ENCODE measurements around the gene RGS17.
"Not testable (repeated sequence)": the region's sequence is repeated elsewhere in the genome, so short reads cannot be mapped to it uniquely, and the experiment has no call there.

The RGS17 gene

DNA sequence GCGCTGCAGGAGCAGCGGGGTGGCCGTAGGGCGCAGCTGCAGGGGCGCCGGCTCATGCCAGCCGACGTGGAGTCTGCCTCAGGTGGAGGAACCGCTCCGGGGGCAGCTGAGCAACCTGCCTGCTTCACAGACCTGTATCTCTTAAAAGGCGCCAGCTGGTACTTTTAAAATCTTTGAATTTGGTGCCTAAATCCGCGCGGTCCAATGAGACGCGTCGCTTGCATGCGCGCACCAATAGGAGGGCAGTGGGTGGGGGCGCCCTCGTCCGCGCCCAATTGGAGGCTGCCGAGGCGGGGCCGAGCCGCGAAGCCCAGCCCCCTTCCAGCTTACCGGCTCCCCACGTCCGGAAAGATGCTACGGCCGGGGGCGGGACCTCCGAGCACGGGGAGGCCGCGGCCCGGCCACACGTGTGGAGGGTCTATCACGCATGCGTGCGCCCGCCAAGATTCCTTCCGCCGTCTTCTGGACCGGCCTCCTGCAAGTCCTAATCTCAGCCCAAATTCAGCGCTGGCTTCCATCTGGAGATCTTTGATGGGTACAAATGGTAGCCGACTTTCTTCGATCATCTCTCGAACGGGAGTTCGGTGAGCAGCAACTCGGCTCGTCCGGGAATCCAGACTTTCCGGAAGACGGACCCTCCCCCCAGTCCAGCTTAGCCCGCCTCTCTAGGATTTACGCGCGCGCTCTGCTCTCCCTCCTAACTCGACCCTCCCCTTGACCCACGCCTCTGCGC, 148.0 kb downstream of the RGS17 start, which contains the start of gene FBXO5:
Gene FBXO5, minus strand, starts transcription at position 138 of the 733 bp plus-strand sequence. Its CDS starts 82 bp downstream, at position 56.
- DNase-seq: peak; percentile 97 to 99 (median 99)

DNA sequence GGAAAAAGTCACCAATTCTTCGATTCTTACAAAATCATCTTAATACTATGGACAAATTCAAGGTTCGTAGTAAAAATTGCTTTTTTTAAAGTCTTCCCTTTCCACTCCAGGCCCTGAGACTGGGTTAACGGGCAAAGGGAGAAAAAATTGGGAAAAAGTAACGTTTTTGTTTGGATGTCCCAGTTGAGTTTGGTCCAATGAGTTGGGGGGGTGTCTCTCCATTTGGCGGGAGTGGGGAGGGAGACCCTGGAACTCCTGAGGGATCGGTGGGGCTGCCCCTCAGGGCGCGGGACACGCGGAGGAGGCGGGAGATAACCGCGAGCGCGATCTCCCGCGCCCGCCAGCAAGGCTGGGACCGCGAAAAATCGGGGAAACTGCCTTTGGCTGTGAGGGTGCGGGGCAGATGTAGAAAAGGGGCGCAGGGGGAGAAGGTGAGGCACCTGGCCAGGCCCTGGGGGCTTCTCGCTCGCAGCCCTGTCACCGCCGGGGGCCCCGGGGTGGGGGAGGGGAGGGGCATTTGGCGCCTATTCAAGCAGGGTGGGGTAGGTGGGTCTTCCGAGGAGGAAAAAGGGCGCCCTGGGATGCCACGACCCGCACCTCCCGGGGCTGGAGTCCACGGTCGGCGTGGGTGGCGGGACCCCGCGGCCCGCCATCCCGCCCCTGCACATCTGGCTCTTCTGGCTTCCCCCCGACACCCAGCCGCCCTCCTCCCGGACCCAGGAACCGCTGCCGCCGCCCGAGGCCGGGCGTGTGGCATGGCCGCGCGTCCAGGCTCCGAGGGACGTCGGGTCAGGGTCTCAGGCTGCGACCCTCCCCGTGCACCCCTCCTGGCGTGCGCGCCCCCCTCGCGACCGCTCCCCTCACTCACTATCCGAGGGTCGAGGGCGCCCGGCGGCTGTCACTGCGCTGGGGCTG, 148.8 kb downstream of the RGS17 start:
- DNase-seq: peak in 2 of 3 experiments; percentile 77 to 78

- peak in 1 of 3 experiments; percentile 43 for DNase-seq
Observed at GRCh38 chr6:152981219-152981618, 149.9 kb downstream of the RGS17 start.

- DNase-seq: peak in 1 of 3 experiments; percentile 30
Observed at GRCh38 chr6:152980656-152981055, 150.4 kb downstream of the RGS17 start.

DNA sequence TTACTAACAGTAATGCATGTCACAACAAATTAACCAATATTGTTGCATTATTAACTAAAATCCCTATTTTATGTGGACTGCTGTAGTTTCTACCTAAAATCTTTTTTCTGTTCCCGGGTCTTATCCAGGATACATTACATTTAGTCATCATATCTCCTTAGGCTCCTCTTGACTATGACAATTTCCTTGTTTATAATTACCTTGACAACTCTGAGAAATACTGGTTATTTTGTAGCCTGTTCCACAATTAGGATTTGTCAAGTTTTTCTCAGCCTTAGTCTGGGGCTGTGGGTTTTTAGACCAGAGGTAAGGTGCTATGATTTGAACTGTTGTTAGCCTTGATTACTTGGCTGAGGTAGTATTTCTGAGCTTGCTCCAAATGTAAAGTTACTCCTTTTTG, 152.0 kb downstream of the RGS17 start:
- DNase-seq: no peak

DNA sequence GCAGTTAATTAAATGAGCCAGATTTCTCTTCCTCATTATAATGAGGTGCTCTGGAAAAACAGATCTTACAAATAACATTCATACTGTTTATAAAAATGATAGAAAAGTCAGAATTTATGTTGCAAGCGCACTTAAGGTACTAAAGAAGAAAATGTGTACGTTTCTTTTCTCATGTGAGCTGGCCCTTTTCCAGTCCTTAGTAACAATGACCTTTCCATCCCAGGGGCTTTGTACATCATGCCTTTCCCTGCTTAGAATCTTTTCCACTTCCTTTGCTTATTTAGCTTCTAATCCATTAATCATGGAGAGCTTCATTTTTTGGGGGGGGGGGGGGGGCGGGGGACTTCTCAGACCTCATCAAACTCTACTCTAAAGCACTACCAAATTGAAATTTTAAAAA, 153.0 kb downstream of the RGS17 start:
- no peak for DNase-seq

DNA sequence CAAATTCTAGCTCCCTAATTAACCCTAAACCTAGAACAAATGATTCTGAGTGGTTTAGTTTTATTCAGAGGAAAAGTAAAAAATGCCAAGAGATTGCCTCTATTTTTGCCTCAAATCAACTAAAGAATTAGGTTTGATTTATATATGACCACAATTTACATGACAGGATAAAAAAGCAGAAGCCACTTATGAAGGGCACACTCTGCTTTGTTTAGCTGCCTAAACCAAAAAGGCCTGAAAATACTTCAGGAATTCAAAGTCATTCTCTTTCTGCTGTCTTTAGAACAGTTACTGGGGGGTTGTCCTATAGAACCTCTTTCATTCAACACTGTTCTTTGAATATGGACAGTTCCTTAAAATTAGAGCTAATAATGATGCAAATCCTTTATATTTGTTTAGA, 153.5 kb downstream of the RGS17 start:
- no peak for DNase-seq

DNA sequence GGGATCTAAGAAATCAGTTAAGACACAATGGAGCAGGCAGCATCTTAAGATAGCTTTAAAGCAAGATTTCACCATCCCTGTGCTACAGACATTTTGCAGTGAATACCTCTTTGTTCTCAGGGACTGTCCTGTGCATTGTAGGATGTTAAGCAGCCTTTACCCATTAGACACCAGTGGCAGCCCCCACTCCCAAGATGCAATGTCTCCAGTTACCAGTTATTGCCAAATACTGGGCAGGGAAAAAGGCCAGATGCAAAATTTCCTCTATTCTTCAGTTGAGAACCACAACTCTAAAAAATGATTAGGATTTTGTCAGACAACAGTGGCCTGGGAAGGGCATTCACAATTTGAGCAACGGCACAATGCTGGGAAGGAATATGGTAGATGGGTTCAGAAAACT, 154.3 kb downstream of the RGS17 start:
- DNase-seq: no peak

- no peak for DNase-seq
Observed at GRCh38 chr6:152975204-152975915, 155.7 kb downstream of the RGS17 start.

DNA sequence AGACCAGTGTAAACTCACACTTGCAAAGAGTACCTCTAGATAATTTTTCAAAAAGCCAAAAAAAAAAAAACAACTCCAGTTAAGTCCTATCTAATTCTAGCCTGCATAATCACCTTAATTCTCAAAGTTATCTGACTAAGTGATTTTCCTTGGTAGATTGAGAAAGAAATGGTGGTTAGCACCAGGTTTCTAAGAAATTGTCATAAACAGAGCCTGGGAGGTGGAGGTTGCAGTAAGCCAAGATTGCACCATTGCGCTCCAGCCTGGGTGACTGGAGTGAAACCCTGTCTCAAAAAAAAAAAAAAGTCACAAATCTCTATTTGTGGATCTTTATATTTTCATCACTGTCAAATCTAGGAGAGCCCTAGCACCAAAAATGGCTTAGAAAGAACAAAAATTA, 157.2 kb downstream of the RGS17 start:
- no peak for DNase-seq

GRCh38 chr6:152969688-152970418, 161.2 kb downstream of the RGS17 start:
- no peak for DNase-seq

- DNase-seq: not testable (repeated sequence)
Observed at GRCh38 chr6:152966168-152966894, 164.8 kb downstream of the RGS17 start.

- DNase-seq: no peak
Observed at GRCh38 chr6:152959333-152959732, 171.7 kb downstream of the RGS17 start.

GRCh38 chr6:152957796-152958195, 173.3 kb downstream of the RGS17 start:
- no peak for DNase-seq

Measured in NCI-H1417 (cell line).